IPS-18a (cell line): ENCODE measurements around the gene VMO1.
"Not testable (repeated sequence)": the region's sequence is repeated elsewhere in the genome, so short reads cannot be mapped to it uniquely, and the experiment has no call there.

Source experiments
- H3K27ac ChIP-seq: one replicate; pipeline ENCODE4 v1.5.1; 2013; ENCODE audit warnings: low read length
- H3K27me3 ChIP-seq: one replicate; pipeline ENCODE4 v1.6.1; 2013; ENCODE audit warnings: mild to moderate bottlenecking, low read length; ENCODE audit not compliant: control insufficient read depth, insufficient read depth
- H3K36me3 ChIP-seq: one replicate; pipeline ENCODE4 v1.6.1; 2013; ENCODE audit warnings: low read depth, low read length; ENCODE audit not compliant: control insufficient read depth
- H3K4me1 ChIP-seq: one replicate; pipeline ENCODE4 v1.6.1; 2013; ENCODE audit warnings: low read depth, low read length; ENCODE audit not compliant: control insufficient read depth
- H3K4me3 ChIP-seq: one replicate; pipeline ENCODE4 v1.5.1; 2013; ENCODE audit warnings: low read length
- H3K9ac ChIP-seq: one replicate; pipeline ENCODE4 v1.6.1; 2013; ENCODE audit warnings: mild to moderate bottlenecking, low read length, moderate library complexity
- H3K9me3 ChIP-seq: one replicate; pipeline ENCODE4 v1.6.1; 2013; ENCODE audit warnings: low read depth, low read length; ENCODE audit not compliant: control insufficient read depth

VMO1 gene

GRCh38 chr17:4786106-4786511 lies at the start of gene VMO1:
Gene VMO1, minus strand, starts transcription at chr17:4786364. Its CDS starts 12 bp downstream, at chr17:4786352.
- Histone ChIP-seq H3K9me3 (no peaks in the 10 kb centered on the region), H3K9ac (no peak within 1 kb of the TSS), H3K4me1 (no peaks in the 10 kb centered on the region), H3K4me3 (no peak within 1 kb of the TSS), H3K36me3 (no peaks in the 10 kb centered on the region), H3K27ac (no peak within 1 kb of the TSS), H3K27me3 (peaks cover 60% of the 10 kb centered on the region)

- H3K27ac ChIP-seq, result no peak overlapping the region
- no peaks in the 10 kb centered on the region for H3K9me3 ChIP-seq
- H3K27me3 ChIP-seq, result no peaks in the 10 kb centered on the region
- peak overlapping the region; percentile 14 for H3K9ac ChIP-seq
- H3K4me3 ChIP-seq, result peak overlapping the region; percentile 65
- no peaks in the 10 kb centered on the region for H3K36me3 ChIP-seq
- H3K4me1 ChIP-seq, result no peaks in the 10 kb centered on the region
Observed at GRCh38 chr17:4834681-4835020, 48.5 kb upstream of the VMO1 start.

- H3K9ac ChIP-seq, result peak overlapping the region; percentile 61
- H3K27ac ChIP-seq, result no peak overlapping the region
- no peaks in the 10 kb centered on the region for H3K4me1 ChIP-seq
- H3K27me3 ChIP-seq, result no peaks in the 10 kb centered on the region
- H3K4me3 ChIP-seq, result peak overlapping the region; percentile 65
- no peaks in the 10 kb centered on the region for H3K9me3 ChIP-seq
- H3K36me3 ChIP-seq, result no peaks in the 10 kb centered on the region
Observed at GRCh38 chr17:4833941-4834680, 47.9 kb upstream of the VMO1 start.

- H3K27me3 ChIP-seq, result no peaks in the 10 kb centered on the region
- H3K4me1 ChIP-seq, result no peaks in the 10 kb centered on the region
- no peak within 1 kb of the TSS for H3K27ac ChIP-seq
- H3K4me3 ChIP-seq, result peak within 1 kb of the TSS; percentile 65
- H3K9me3 ChIP-seq, result no peaks in the 10 kb centered on the region
- no peaks in the 10 kb centered on the region for H3K36me3 ChIP-seq
- H3K9ac ChIP-seq, result peak within 1 kb of the TSS; percentile 61
Observed at GRCh38 chr17:4833178-4833940, 47.2 kb upstream of the VMO1 start, which contains the start of gene MINK1. Gene MINK1, plus strand, starts transcription at chr17:4833340. Its CDS starts 244 bp downstream, at chr17:4833584.

GRCh38 chr17:4832829-4833177 lies 46.6 kb upstream of the VMO1 start:
- H3K27ac ChIP-seq, result not testable (repeated sequence)
- peak overlapping the region; percentile 61 for H3K9ac ChIP-seq

GRCh38 chr17:4827399-4827798 lies 41.2 kb upstream of the VMO1 start:
- H3K4me1 ChIP-seq, result no peaks in the 10 kb centered on the region
- H3K9ac ChIP-seq, result no peak overlapping the region
- H3K4me3 ChIP-seq, result no peak overlapping the region
- H3K36me3 ChIP-seq, result no peaks in the 10 kb centered on the region
- H3K27me3 ChIP-seq, result no peaks in the 10 kb centered on the region
- no peaks in the 10 kb centered on the region for H3K9me3 ChIP-seq
- no peak overlapping the region for H3K27ac ChIP-seq

More at GRCh38 chr17:4832829-4833177, 46.6 kb upstream of the VMO1 start:
- not testable (repeated sequence) for H3K9me3 ChIP-seq, H3K4me1 ChIP-seq, H3K36me3 ChIP-seq, H3K27me3 ChIP-seq
- peak overlapping the region; percentile 65 for H3K4me3 ChIP-seq

GRCh38 chr17:4823373-4824089 lies 37.4 kb upstream of the VMO1 start:
- peaks cover 9% of the 10 kb centered on the region for H3K36me3 ChIP-seq
- no peak overlapping the region for H3K4me3 ChIP-seq
- no peaks in the 10 kb centered on the region for H3K27me3 ChIP-seq
- H3K4me1 ChIP-seq, result no peaks in the 10 kb centered on the region
- H3K27ac ChIP-seq, result no peak overlapping the region
- no peaks in the 10 kb centered on the region for H3K9me3 ChIP-seq
- no peak overlapping the region for H3K9ac ChIP-seq

GRCh38 chr17:4822835-4823234 lies 36.7 kb upstream of the VMO1 start:
- Histone ChIP-seq H3K9ac (no peak overlapping the region), H3K4me3 (no peak overlapping the region)

GRCh38 chr17:4818276-4818675 lies 32.1 kb upstream of the VMO1 start:
- Histone ChIP-seq H3K36me3 (peaks cover 27% of the 10 kb centered on the region), H3K9me3 (no peaks in the 10 kb centered on the region), H3K27me3 (no peaks in the 10 kb centered on the region), H3K4me3 (no peak overlapping the region), H3K9ac (no peak overlapping the region), H3K4me1 (no peaks in the 10 kb centered on the region), H3K27ac (no peak overlapping the region)

More at GRCh38 chr17:4822835-4823234, 36.7 kb upstream of the VMO1 start:
- H3K27ac ChIP-seq, result no peak overlapping the region
- no peaks in the 10 kb centered on the region for H3K9me3 ChIP-seq
- H3K36me3 ChIP-seq, result peaks cover 10% of the 10 kb centered on the region
- H3K27me3 ChIP-seq, result no peaks in the 10 kb centered on the region
- no peaks in the 10 kb centered on the region for H3K4me1 ChIP-seq

GRCh38 chr17:4816826-4817225 lies 30.7 kb upstream of the VMO1 start:
- Histone ChIP-seq H3K9ac (no peak overlapping the region), H3K36me3 (peaks cover 27% of the 10 kb centered on the region), H3K27ac (no peak overlapping the region), H3K27me3 (no peaks in the 10 kb centered on the region), H3K4me3 (no peak overlapping the region), H3K9me3 (no peaks in the 10 kb centered on the region), H3K4me1 (no peaks in the 10 kb centered on the region)

- no peaks in the 10 kb centered on the region for H3K9me3 ChIP-seq
- no peak overlapping the region for H3K9ac ChIP-seq
- H3K36me3 ChIP-seq, result peaks cover 30% of the 10 kb centered on the region
- H3K27me3 ChIP-seq, result no peaks in the 10 kb centered on the region
- no peak overlapping the region for H3K4me3 ChIP-seq
- H3K27ac ChIP-seq, result no peak overlapping the region
- H3K4me1 ChIP-seq, result no peaks in the 10 kb centered on the region
Observed at GRCh38 chr17:4815043-4815675, 29.0 kb upstream of the VMO1 start.
